ENCODE measurements around the gene REP15.
"Not testable (repeated sequence)": the region's sequence is repeated elsewhere in the genome, so short reads cannot be mapped to it uniquely, and the experiment has no call there.

REP15 gene

GRCh38 chr12:27696293-27696652 is at the start of gene REP15:
Gene REP15 (plus strand): TSS chr12:27696447. CDS start chr12:27696563, 116 bp downstream.
- no peak for DNase-seq

GRCh38 chr12:27650011-27650410 is 46.2 kb upstream of the REP15 start:
- no peak for DNase-seq

- no peak for DNase-seq
These were observed 45.0 kb upstream of the REP15 start for GRCh38 chr12:27651201-27651600.

- peak; percentile 82 for DNase-seq
These were observed 44.0 kb upstream of the REP15 start for GRCh38 chr12:27652174-27652763.

GRCh38 chr12:27653661-27654060 is 42.6 kb upstream of the REP15 start:
- DNase-seq: no peak

- DNase-seq: not testable (repeated sequence)
These were observed 40.8 kb upstream of the REP15 start for GRCh38 chr12:27655476-27655875.

GRCh38 chr12:27657296-27657695 is 39.0 kb upstream of the REP15 start:
- DNase-seq: no peak

- DNase-seq: no peak
These were observed 30.5 kb upstream of the REP15 start for GRCh38 chr12:27665704-27666103.

GRCh38 chr12:27666510-27666909 is 29.7 kb upstream of the REP15 start:
- DNase-seq: no peak

- peak; percentile 42 for DNase-seq
These were observed 28.7 kb upstream of the REP15 start for GRCh38 chr12:27667540-27667939.

- DNase-seq: no peak
These were observed 24.2 kb upstream of the REP15 start for GRCh38 chr12:27672051-27672450.

- DNase-seq: no peak
These were observed 23.6 kb upstream of the REP15 start for GRCh38 chr12:27672643-27673042.

- no peak for DNase-seq
These were observed 23.0 kb upstream of the REP15 start for GRCh38 chr12:27673101-27673718.

- no peak for DNase-seq
These were observed 21.3 kb upstream of the REP15 start for GRCh38 chr12:27674989-27675388.

GRCh38 chr12:27680619-27681018 is 15.6 kb upstream of the REP15 start:
- DNase-seq: no peak

- DNase-seq: no peak
These were observed 13.7 kb upstream of the REP15 start for GRCh38 chr12:27682534-27682933.

- no peak for DNase-seq
These were observed 11.0 kb upstream of the REP15 start for GRCh38 chr12:27685274-27685673.

- DNase-seq: no peak
These were observed 10.1 kb upstream of the REP15 start for GRCh38 chr12:27686147-27686546.

- DNase-seq: no peak
These were observed 7.6 kb upstream of the REP15 start for GRCh38 chr12:27688671-27689070.

GRCh38 chr12:27689558-27690180 is 6.6 kb upstream of the REP15 start:
- no peak for DNase-seq

GRCh38 chr12:27693403-27693802 is 2.8 kb upstream of the REP15 start:
- no peak for DNase-seq

- no peak for DNase-seq
These were observed 523 bp upstream of the REP15 start for GRCh38 chr12:27695556-27696292.

- no peak for DNase-seq
These were observed 767 bp downstream of the REP15 start for GRCh38 chr12:27696864-27697564.

Measured in suppressor macrophage treated with lipopolysaccharide for 4 hours (primary cell).